H9 (cell line): ENCODE measurements around the gene SAMD14. TPM values are rescaled to one million over a fixed set of nuclear protein-coding genes. Genes with fewer than 3 reads are reported as not detected.

Source experiments
- DNase-seq: peaks from one replicate; pipeline ENCODE4 v3.0.0-alpha.2; 2017
- H2AFZ ChIP-seq: one replicate; pipeline ENCODE4 v1.6.1; 2013; ENCODE audit warnings: mild to moderate bottlenecking, low read length, control low read depth, moderate library complexity
- H2AK5ac ChIP-seq: 2 replicates; pipeline ENCODE4 v1.6.1; 2013; ENCODE audit warnings: low read length, control low read depth, mixed read lengths; ENCODE audit not compliant: insufficient read length
- H2BK120ac ChIP-seq: one replicate; pipeline ENCODE4 v1.6.1; 2013; ENCODE audit warnings: low read depth, mild to moderate bottlenecking, low read length, control low read depth, inconsistent platforms; ENCODE audit not compliant: poor library complexity, severe bottlenecking
- H2BK12ac ChIP-seq: 2 replicates; pipeline ENCODE4 v1.6.1; 2013; ENCODE audit warnings: low read length, control low read depth, mixed read lengths, low read depth; ENCODE audit not compliant: insufficient read length
- H2BK15ac ChIP-seq: 2 replicates; pipeline ENCODE4 v1.6.1; 2013; ENCODE audit warnings: low read depth, low read length, control low read depth
- H2BK20ac ChIP-seq: one replicate; pipeline ENCODE4 v1.6.1; 2013; ENCODE audit warnings: low read depth, mild to moderate bottlenecking, low read length, control low read depth, inconsistent platforms; ENCODE audit not compliant: poor library complexity, severe bottlenecking
- H2BK5ac ChIP-seq: 2 replicates; pipeline ENCODE4 v1.6.1; 2013; ENCODE audit warnings: low read length, control low read depth, mixed read lengths; ENCODE audit not compliant: insufficient read length
- H3K14ac ChIP-seq: 2 replicates; pipeline ENCODE4 v1.6.1; 2013; ENCODE audit warnings: low read length, control low read depth; ENCODE audit not compliant: insufficient read depth
- H3K18ac ChIP-seq: 2 replicates; pipeline ENCODE4 v1.6.1; 2013; ENCODE audit warnings: low read depth, mild to moderate bottlenecking, mixed read lengths, low read length, control low read depth; ENCODE audit not compliant: insufficient read length
- H3K23ac ChIP-seq: 2 replicates; pipeline ENCODE4 v1.6.1; 2013; ENCODE audit warnings: low read length, control low read depth, mixed read lengths, low read depth; ENCODE audit not compliant: insufficient read length
- H3K23me2 ChIP-seq: 2 replicates; pipeline ENCODE4 v1.6.1; 2013; ENCODE audit warnings: low read depth, mild to moderate bottlenecking, mixed read lengths, low read length, control low read depth; ENCODE audit not compliant: insufficient read length, poor library complexity, severe bottlenecking
- H3K27ac ChIP-seq: 2 replicates; pipeline ENCODE4 v1.5.1; 2013; ENCODE audit warnings: low read length, control low read depth, mixed read lengths, low read depth; ENCODE audit not compliant: insufficient read length
- H3K27me3 ChIP-seq: 2 replicates; pipeline ENCODE4 v1.6.1; 2013; ENCODE audit warnings: low read length, control low read depth, inconsistent platforms; ENCODE audit not compliant: insufficient read depth
- H3K4ac ChIP-seq: 2 replicates; pipeline ENCODE4 v1.6.1; 2013; ENCODE audit warnings: low read depth, mild to moderate bottlenecking, control low read depth, inconsistent platforms, low read length, moderate library complexity
- H3K4me1 ChIP-seq: 2 replicates; pipeline ENCODE4 v1.6.1; 2013; ENCODE audit warnings: low read length, control low read depth, inconsistent platforms; ENCODE audit not compliant: insufficient read depth
- H3K4me2 ChIP-seq: 2 replicates; pipeline ENCODE4 v1.6.1; 2013; ENCODE audit warnings: low read length, control low read depth, mixed read lengths; ENCODE audit not compliant: insufficient read length, insufficient read depth
- H3K56ac ChIP-seq: 2 replicates; pipeline ENCODE4 v1.6.1; 2013; ENCODE audit warnings: low read depth, mild to moderate bottlenecking, mixed read lengths, low read length, control low read depth; ENCODE audit not compliant: insufficient read length
- H3K79me1 ChIP-seq: 2 replicates; pipeline ENCODE4 v1.6.1; 2013; ENCODE audit warnings: low read depth, mild to moderate bottlenecking, moderate library complexity, low read length, control low read depth, inconsistent platforms; ENCODE audit not compliant: insufficient read depth, poor library complexity, severe bottlenecking
- H3K79me2 ChIP-seq: 2 replicates; pipeline ENCODE4 v1.6.1; 2013; ENCODE audit warnings: low read length, control low read depth, inconsistent platforms; ENCODE audit not compliant: insufficient read depth
- H3K9ac ChIP-seq: 2 replicates; pipeline ENCODE4 v1.6.1; 2013; ENCODE audit warnings: low read length, control low read depth, mixed read lengths; ENCODE audit not compliant: insufficient read length; ENCODE audit errors: extremely low read depth
- H3K9me3 ChIP-seq: one replicate; pipeline ENCODE4 v1.6.1; 2013; ENCODE audit warnings: low read depth, low read length, inconsistent platforms; ENCODE audit not compliant: control insufficient read depth
- H3T11ph ChIP-seq: one replicate; pipeline ENCODE4 v1.6.1; 2013; ENCODE audit warnings: mild to moderate bottlenecking, low read length, control low read depth, inconsistent platforms
- H4K20me1 ChIP-seq: one replicate; pipeline ENCODE4 v1.6.1; 2013; ENCODE audit not compliant: control insufficient read depth, insufficient read length, insufficient read depth
- H4K5ac ChIP-seq: 2 replicates; pipeline ENCODE4 v1.6.1; 2013; ENCODE audit warnings: low read depth, mild to moderate bottlenecking, mixed read lengths, low read length, control low read depth; ENCODE audit not compliant: insufficient read length
- H4K8ac ChIP-seq: replicated peaks from 2 replicates; pipeline ENCODE4 v1.6.1; 2013; ENCODE audit warnings: low read length, control low read depth, mixed read lengths, low read depth; ENCODE audit not compliant: insufficient read length
- H4K91ac ChIP-seq: 2 replicates; pipeline ENCODE4 v1.6.1; 2013; ENCODE audit warnings: low read depth, mild to moderate bottlenecking, moderate library complexity, mixed read lengths, low read length, control low read depth; ENCODE audit not compliant: insufficient read length
- H3K27ac Mint-ChIP-seq, 3 experiments: 2 replicates in 2 of 3; 3 replicates in 1 of 3; pipeline ENCODE4 v1.8.0; 2020 to 2021; ENCODE audit warnings: mixed read lengths in 3 of 3, mild to moderate bottlenecking in 1 of 3, moderate library complexity in 1 of 3
- H3K27me3 Mint-ChIP-seq: 2 replicates; pipeline ENCODE4 v1.8.0; 2021; ENCODE audit warnings: low read depth, mild to moderate bottlenecking, moderate library complexity, mixed read lengths
- H3K36me3 Mint-ChIP-seq, 3 experiments: 2 replicates in 2 of 3; 3 replicates in 1 of 3; pipeline ENCODE4 v1.8.0; 2020 to 2021; ENCODE audit warnings: low read depth in 3 of 3, mixed read lengths in 3 of 3; ENCODE audit not compliant: insufficient read depth in 1 of 3
- H3K4me1 Mint-ChIP-seq, 2 experiments: 2 replicates each; pipeline ENCODE4 v1.8.0; 2020; ENCODE audit warnings: mixed read lengths in 2 of 2
- H3K4me3 Mint-ChIP-seq, 2 experiments: 2 replicates in 1 of 2; 3 replicates in 1 of 2; pipeline ENCODE4 v1.8.0; 2020 to 2021; ENCODE audit warnings: mild to moderate bottlenecking in 2 of 2, mixed read lengths in 2 of 2, moderate library complexity in 1 of 2
- H3K9me3 Mint-ChIP-seq, 2 experiments: 2 replicates in 1 of 2; 3 replicates in 1 of 2; pipeline ENCODE4 v1.8.0; 2020; ENCODE audit warnings: mild to moderate bottlenecking in 2 of 2, mixed read lengths in 2 of 2, moderate library complexity in 1 of 2
- CTCF ChIP-seq: fragments of 200-600 bp; sonication (generic); conservative IDR thresholded peaks from 3 replicates; pipeline ENCODE4 v1.8.0; 2021; ENCODE audit warnings: antibody characterized with exemption, mild to moderate bottlenecking
- WGBS: extraction: QIAGEN DNeasy Blood & Tissue Kit; methylation state at CpG from one replicate; pipeline ENCODE4 v1.1.7; 2013; ENCODE audit warnings: missing lambda C conversion rate, low lambda C conversion rate, mixed read lengths; ENCODE audit not compliant: insufficient read length; ENCODE audit errors: extremely low coverage; 5-methylcytosine and 5-hydroxymethylcytosine counted together
- total RNA-seq: library from RNA; stranded (reverse); gene quantifications from 2 replicates; pipeline ENCODE4 v1.2.1, GENCODE V29; 2021

SAMD14 gene
- total RNA-seq, 1 experiment from 2014 or later: 5.9 TPM

- H3K56ac ChIP-seq: no peak overlapping the region
- Mint-ChIP-seq H3K27ac (no peak overlapping the region), H3K4me3 (peak overlapping the region; percentile 75 to 88), H3K4me1 (peaks cover 28 to 50% of the 10 kb centered on the region in 2 experiments), H3K36me3 (peaks cover 0 to 8% (median 2%) of the 10 kb centered on the region in 3 experiments; a peak in 5 of 7 replicates), H3K9me3 (no peaks in the 10 kb centered on the region), H3K27me3 (peaks cover 13% of the 10 kb centered on the region)
- no peaks in the 10 kb centered on the region for H3K9me3 ChIP-seq
- no peak overlapping the region for H3K27ac ChIP-seq
- no peak overlapping the region for H4K5ac ChIP-seq
- no peak overlapping the region for H2BK5ac ChIP-seq
- H3K23ac ChIP-seq: no peak overlapping the region
- no peak overlapping the region for H2BK15ac ChIP-seq
- no peak overlapping the region for H3T11ph ChIP-seq
- H3K4me1 ChIP-seq: peaks cover 4% of the 10 kb centered on the region; the same call in 1 of the 2 replicates
- peak; percentile 69 for DNase-seq
- H3K23me2 ChIP-seq: peaks cover 25% of the 10 kb centered on the region
- WGBS: no CpG with 5 or more reads among the region's 123 CpGs
- no peaks in the 10 kb centered on the region; the same call in 1 of the 2 replicates for H3K27me3 ChIP-seq
- no peak overlapping the region for H3K9ac ChIP-seq
- no peak overlapping the region for H2BK12ac ChIP-seq
- no peaks in the 10 kb centered on the region for H3K79me2 ChIP-seq
- H4K20me1 ChIP-seq: peaks cover 3% of the 10 kb centered on the region
- no peak overlapping the region for H2AFZ ChIP-seq
- TF ChIP-seq CTCF: no peak
- H3K18ac ChIP-seq: no peak overlapping the region
- no peak overlapping the region for H4K8ac ChIP-seq
- peak overlapping the region; percentile 45 for H3K4me2 ChIP-seq
- H2BK120ac ChIP-seq: no peak overlapping the region
- H3K14ac ChIP-seq: no peak overlapping the region; the same call in 1 of the 2 replicates
- H3K4ac ChIP-seq: no peak overlapping the region
- no peak overlapping the region for H4K91ac ChIP-seq
- no peak overlapping the region for H2BK20ac ChIP-seq
- no peak overlapping the region for H2AK5ac ChIP-seq
- H3K79me1 ChIP-seq: no peaks in the 10 kb centered on the region
Observed at GRCh38 chr17:50149417-50150353, 19.7 kb upstream of the SAMD14 start.
